ENCODE results near the gene HRH2. TPM values are rescaled to one million over a fixed set of nuclear protein-coding genes. Genes with fewer than 3 reads are reported as not detected.

The HRH2 gene
- total and polyA plus RNA-seq, 7 experiments from 2014 or later: 5.0 to 26.3 (median 8.0) TPM

- no peak for ATAC-seq
- peak overlapping the region in 6 of 9 donors; percentile 24 to 87 (median 46) for H3K27ac Mint-ChIP-seq
Observed at GRCh38 chr5:175675873-175676272, 18.0 kb downstream of the HRH2 start.

GRCh38 chr5:175677571-175677970 is 19.7 kb downstream of the HRH2 start:
- ChIA-PET POLR2A (no interaction called here), CTCF (interaction anchor here (0.5 to 1.3 kb wide), 2 partner anchors 143 to 971 kb away, joined by 3 to 6 read pairs; no protein-coding TSS in a partner anchor)
- peaks cover 0 to 32% (median 20%) of the 10 kb centered on the region in 5 donors for H3K36me3 Mint-ChIP-seq
- H3K27me3 ChIP-seq (ENCODE audit: control insufficient read depth in 2 of 2, insufficient read depth in 2 of 2, low read length in 2 of 2): no peaks in the 10 kb centered on the region
- H3K4me1 ChIP-seq (ENCODE audit: control insufficient read depth in 2 of 2, insufficient read depth in 2 of 2, low read length in 2 of 2): peaks cover 0 to 34% of the 10 kb centered on the region in 2 donors
- ATAC-seq (no peak), DNase-seq (no peak)
- H3K4me3 Mint-ChIP-seq: peak overlapping the region; percentile 4 to 83 (median 46)
- no peaks in the 10 kb centered on the region for H3K9me3 ChIP-seq (ENCODE audit: control insufficient read depth in 2 of 3, low read length in 3 of 3)
- H3K27ac Mint-ChIP-seq: peak overlapping the region; percentile 24 to 92 (median 83)
- no peak overlapping the region for H3K27ac ChIP-seq (ENCODE audit: low read depth, low read length)
- H3K4me3 ChIP-seq (ENCODE audit: low read length): no peak overlapping the region
- peaks cover 0 to 7% (median 0%) of the 10 kb centered on the region in 3 experiments for H3K36me3 ChIP-seq (ENCODE audit: control insufficient read depth in 2 of 3, insufficient read depth in 3 of 3, low read length in 3 of 3)
- peaks cover 0 to 2% (median 0%) of the 10 kb centered on the region in 11 donors for H3K9me3 Mint-ChIP-seq
- no peaks in the 10 kb centered on the region for H3K27me3 Mint-ChIP-seq
- intact Hi-C loops (cut with micrococcal nuclease): no loop called here
- H3K4me1 Mint-ChIP-seq: peaks cover 48 to 91% (median 78%) of the 10 kb centered on the region in 7 donors

More at GRCh38 chr5:175675873-175676272, 18.0 kb downstream of the HRH2 start:
- POLR2A ChIA-PET: interaction anchor here (1.0 kb wide), 1 partner anchor 12 kb away, joined by 3 read pairs; no protein-coding TSS in a partner anchor
- intact Hi-C loops (cut with micrococcal nuclease): no loop called here
- Histone ChIP-seq H3K4me1 (ENCODE audit: control insufficient read depth in 2 of 2, insufficient read depth in 2 of 2, low read length in 2 of 2) (peaks cover 0 to 36% of the 10 kb centered on the region in 2 donors), H3K9me3 (ENCODE audit: control insufficient read depth in 2 of 3, low read length in 3 of 3) (no peaks in the 10 kb centered on the region), H3K4me3 (ENCODE audit: low read length) (no peak overlapping the region), H3K36me3 (ENCODE audit: control insufficient read depth in 2 of 3, insufficient read depth in 3 of 3, low read length in 3 of 3) (peaks cover 0 to 3% (median 0%) of the 10 kb centered on the region in 3 experiments), H3K27ac (ENCODE audit: low read depth, low read length) (no peak overlapping the region), H3K27me3 (ENCODE audit: control insufficient read depth in 2 of 2, insufficient read depth in 2 of 2, low read length in 2 of 2) (no peaks in the 10 kb centered on the region)
- DNase-seq: no peak
- CTCF ChIA-PET: interaction anchor here (0.9 to 2.6 kb wide), 3 partner anchors 11 to 142 kb away, joined by 3 to 11 read pairs (median 4); no protein-coding TSS in a partner anchor
- Mint-ChIP-seq H3K36me3 (peaks cover 0 to 30% (median 13%) of the 10 kb centered on the region in 5 donors), H3K4me3 (peak overlapping the region in 1 of 10 donors; percentile 5), H3K27me3 (no peaks in the 10 kb centered on the region), H3K9me3 (peaks cover 0 to 2% (median 0%) of the 10 kb centered on the region in 11 donors), H3K4me1 (peaks cover 62 to 93% (median 89%) of the 10 kb centered on the region in 7 donors)

- peak overlapping the region in 8 of 10 donors; percentile 14 to 83 (median 50) for H3K4me3 Mint-ChIP-seq
- H3K4me1 Mint-ChIP-seq: peaks cover 43 to 91% (median 75%) of the 10 kb centered on the region in 7 donors
- POLR2A ChIA-PET: no interaction called here
Observed at GRCh38 chr5:175678074-175678473, 20.2 kb downstream of the HRH2 start.

GRCh38 chr5:175679411-175679810 is 21.5 kb downstream of the HRH2 start:
- ATAC-seq (no peak), DNase-seq (no peak)
- intact Hi-C loops (cut with micrococcal nuclease): no loop called here
- ChIA-PET CTCF (interaction anchor here (1.8 kb wide), 1 partner anchor 145 kb away, joined by 4 read pairs; no protein-coding TSS in a partner anchor), POLR2A (no interaction called here)
- Histone ChIP-seq H3K4me3 (ENCODE audit: low read length) (no peak overlapping the region), H3K27me3 (ENCODE audit: control insufficient read depth in 2 of 2, insufficient read depth in 2 of 2, low read length in 2 of 2) (no peaks in the 10 kb centered on the region), H3K4me1 (ENCODE audit: control insufficient read depth in 2 of 2, insufficient read depth in 2 of 2, low read length in 2 of 2) (peaks cover 0 to 29% of the 10 kb centered on the region in 2 donors), H3K36me3 (ENCODE audit: control insufficient read depth in 2 of 3, insufficient read depth in 3 of 3, low read length in 3 of 3) (peaks cover 0 to 24% (median 0%) of the 10 kb centered on the region in 3 experiments), H3K27ac (ENCODE audit: low read depth, low read length) (peak overlapping the region; percentile 28), H3K9me3 (ENCODE audit: control insufficient read depth in 2 of 3, low read length in 3 of 3) (no peaks in the 10 kb centered on the region)
- no peaks in the 10 kb centered on the region for H3K27me3 Mint-ChIP-seq
- H3K36me3 Mint-ChIP-seq: peaks cover 7 to 37% (median 26%) of the 10 kb centered on the region in 5 donors
- H3K9me3 Mint-ChIP-seq: no peaks in the 10 kb centered on the region
- peaks cover 47 to 95% (median 80%) of the 10 kb centered on the region in 7 donors for H3K4me1 Mint-ChIP-seq
- H3K4me3 Mint-ChIP-seq: no peak overlapping the region
- H3K27ac Mint-ChIP-seq: peak overlapping the region in 6 of 9 donors; percentile 5 to 71 (median 52)

More at GRCh38 chr5:175678074-175678473, 20.2 kb downstream of the HRH2 start:
- Histone ChIP-seq H3K4me3 (ENCODE audit: low read length) (no peak overlapping the region), H3K27ac (ENCODE audit: low read depth, low read length) (no peak overlapping the region), H3K4me1 (ENCODE audit: control insufficient read depth in 2 of 2, insufficient read depth in 2 of 2, low read length in 2 of 2) (peaks cover 0 to 34% of the 10 kb centered on the region in 2 donors), H3K27me3 (ENCODE audit: control insufficient read depth in 2 of 2, insufficient read depth in 2 of 2, low read length in 2 of 2) (no peaks in the 10 kb centered on the region), H3K36me3 (ENCODE audit: control insufficient read depth in 2 of 3, insufficient read depth in 3 of 3, low read length in 3 of 3) (peaks cover 0 to 12% (median 0%) of the 10 kb centered on the region in 3 experiments), H3K9me3 (ENCODE audit: control insufficient read depth in 2 of 3, low read length in 3 of 3) (no peaks in the 10 kb centered on the region)
- ATAC-seq (no peak), DNase-seq (no peak)
- Mint-ChIP-seq H3K27ac (peak overlapping the region; percentile 24 to 92 (median 83)), H3K27me3 (no peaks in the 10 kb centered on the region), H3K9me3 (no peaks in the 10 kb centered on the region), H3K36me3 (peaks cover 0 to 32% (median 24%) of the 10 kb centered on the region in 5 donors)
- intact Hi-C loops (cut with micrococcal nuclease): no loop called here
- CTCF ChIA-PET: interaction anchor here (1.3 kb wide), 1 partner anchor 143 kb away, joined by 6 read pairs; no protein-coding TSS in a partner anchor

GRCh38 chr5:175680020-175680419 is 22.1 kb downstream of the HRH2 start:
- H3K27me3 Mint-ChIP-seq: no peaks in the 10 kb centered on the region
- H3K36me3 Mint-ChIP-seq: peaks cover 7 to 33% (median 23%) of the 10 kb centered on the region in 5 donors
- Histone ChIP-seq H3K4me1 (ENCODE audit: control insufficient read depth in 2 of 2, insufficient read depth in 2 of 2, low read length in 2 of 2) (peaks cover 0 to 24% of the 10 kb centered on the region in 2 donors), H3K36me3 (ENCODE audit: control insufficient read depth in 2 of 3, insufficient read depth in 3 of 3, low read length in 3 of 3) (peaks cover 0 to 28% (median 0%) of the 10 kb centered on the region in 3 experiments), H3K9me3 (ENCODE audit: control insufficient read depth in 2 of 3, low read length in 3 of 3) (no peaks in the 10 kb centered on the region), H3K4me3 (ENCODE audit: low read length) (no peak overlapping the region), H3K27me3 (ENCODE audit: control insufficient read depth in 2 of 2, insufficient read depth in 2 of 2, low read length in 2 of 2) (no peaks in the 10 kb centered on the region), H3K27ac (ENCODE audit: low read depth, low read length) (no peak overlapping the region)
- ChIA-PET CTCF (interaction anchor here (1.8 kb wide), 1 partner anchor 146 kb away, joined by 4 read pairs; no protein-coding TSS in a partner anchor), POLR2A (no interaction called here)
- DNase-seq: no peak
- H3K9me3 Mint-ChIP-seq: no peaks in the 10 kb centered on the region
- H3K27ac Mint-ChIP-seq: peak overlapping the region in 7 of 9 donors; percentile 6 to 86 (median 53)
- ATAC-seq: no peak
- no peak overlapping the region for H3K4me3 Mint-ChIP-seq
- intact Hi-C loops (cut with micrococcal nuclease): no loop called here
- peaks cover 51 to 95% (median 80%) of the 10 kb centered on the region in 7 donors for H3K4me1 Mint-ChIP-seq

GRCh38 chr5:175680463-175680862 is 22.6 kb downstream of the HRH2 start:
- DNase-seq (no peak), ATAC-seq (no peak)
- Mint-ChIP-seq H3K27me3 (no peaks in the 10 kb centered on the region), H3K4me3 (no peak overlapping the region), H3K36me3 (peaks cover 7 to 33% (median 21%) of the 10 kb centered on the region in 5 donors), H3K4me1 (peaks cover 48 to 95% (median 80%) of the 10 kb centered on the region in 7 donors), H3K27ac (peak overlapping the region in 7 of 9 donors; percentile 6 to 74 (median 19)), H3K9me3 (no peaks in the 10 kb centered on the region)
- Histone ChIP-seq H3K4me1 (ENCODE audit: control insufficient read depth in 2 of 2, insufficient read depth in 2 of 2, low read length in 2 of 2) (peaks cover 0 to 24% of the 10 kb centered on the region in 2 donors), H3K27ac (ENCODE audit: low read depth, low read length) (no peak overlapping the region), H3K9me3 (ENCODE audit: control insufficient read depth in 2 of 3, low read length in 3 of 3) (no peaks in the 10 kb centered on the region), H3K27me3 (ENCODE audit: control insufficient read depth in 2 of 2, insufficient read depth in 2 of 2, low read length in 2 of 2) (no peaks in the 10 kb centered on the region), H3K4me3 (ENCODE audit: low read length) (no peak overlapping the region), H3K36me3 (ENCODE audit: control insufficient read depth in 2 of 3, insufficient read depth in 3 of 3, low read length in 3 of 3) (peaks cover 0 to 31% (median 3%) of the 10 kb centered on the region in 3 experiments)
- ChIA-PET CTCF (interaction anchor here (0.6 to 1.8 kb wide), 2 partner anchors 21 to 146 kb away, joined by 3 to 4 read pairs; no protein-coding TSS in a partner anchor), POLR2A (no interaction called here)
- intact Hi-C loops (cut with micrococcal nuclease): no loop called here
